GM18511 (cell line): ENCODE measurements around the gene GPN1.
"Not testable (repeated sequence)": the region's sequence is repeated elsewhere in the genome, so short reads cannot be mapped to it uniquely, and the experiment has no call there.

Source experiments
- ATAC-seq: cut with Tn5 transposase; IDR thresholded peaks from one replicate; pipeline ENCODE4 v1.9.1; 2021; ENCODE audit warnings: mild to moderate bottlenecking, moderate library complexity; ENCODE audit not compliant: unreplicated experiment

The GPN1 gene

GRCh38 chr2:27667446-27667845 is 38.6 kb downstream of the GPN1 start:
- no peak for ATAC-seq

GRCh38 chr2:27671235-27671634 is 42.4 kb downstream of the GPN1 start:
- no peak for ATAC-seq

DNA sequence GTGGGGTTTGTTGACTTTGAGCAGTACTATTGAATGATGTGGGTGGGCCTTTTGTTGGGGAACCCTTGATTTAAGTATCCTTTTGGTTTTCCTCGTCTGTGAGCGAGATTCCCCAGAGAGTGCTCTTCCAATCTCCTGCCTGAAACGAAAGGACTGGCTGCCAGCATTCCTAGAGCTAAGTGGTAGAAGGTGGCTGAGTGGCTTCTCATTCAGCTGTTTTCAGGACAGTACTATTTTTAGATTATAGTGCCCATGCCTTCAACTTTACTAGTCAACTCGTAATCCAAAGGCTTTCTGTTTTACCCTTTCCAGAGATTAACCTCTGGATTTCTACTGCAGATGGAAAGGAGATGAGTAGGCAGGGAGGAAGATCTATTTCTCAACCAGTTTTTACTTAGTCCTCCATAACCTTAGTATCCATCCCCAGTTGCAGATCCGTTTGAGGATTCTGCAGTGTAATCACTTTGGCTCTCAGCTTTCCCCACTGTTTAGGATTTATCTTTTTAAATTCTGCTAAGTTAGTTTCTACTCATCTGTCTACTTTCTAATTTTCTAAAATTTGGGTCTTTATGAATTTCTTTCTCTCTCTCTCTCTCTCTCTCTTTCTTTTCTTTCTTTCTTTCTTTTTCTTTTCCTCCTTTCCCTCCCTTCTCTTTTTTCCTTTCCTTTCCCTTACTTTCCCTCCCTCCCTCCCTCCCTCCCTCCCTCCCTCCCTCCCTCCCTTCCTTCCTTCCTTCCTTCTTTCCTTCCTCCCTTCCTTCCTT is 44.1 kb downstream of the GPN1 start:
- ATAC-seq, result no peak

DNA sequence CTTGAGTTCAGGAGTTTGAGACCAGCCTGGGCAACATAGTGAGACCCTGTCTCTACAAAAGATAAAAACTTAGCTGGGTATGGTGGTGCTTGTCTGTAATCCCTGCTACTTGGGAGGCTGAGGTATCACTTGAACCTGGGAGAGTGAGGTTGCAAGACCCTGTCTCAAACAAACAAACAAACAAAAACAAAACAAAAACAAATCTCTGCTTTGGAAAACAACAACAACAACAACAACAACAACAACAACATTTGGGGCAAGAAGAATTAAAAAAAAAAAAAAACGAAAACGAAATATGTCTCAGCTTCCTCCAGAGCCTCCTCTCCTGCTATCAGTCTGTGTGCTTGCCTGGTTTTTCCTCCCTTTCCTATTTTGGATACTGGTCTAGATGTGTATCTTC is 51.7 kb downstream of the GPN1 start:
- no peak for ATAC-seq

DNA sequence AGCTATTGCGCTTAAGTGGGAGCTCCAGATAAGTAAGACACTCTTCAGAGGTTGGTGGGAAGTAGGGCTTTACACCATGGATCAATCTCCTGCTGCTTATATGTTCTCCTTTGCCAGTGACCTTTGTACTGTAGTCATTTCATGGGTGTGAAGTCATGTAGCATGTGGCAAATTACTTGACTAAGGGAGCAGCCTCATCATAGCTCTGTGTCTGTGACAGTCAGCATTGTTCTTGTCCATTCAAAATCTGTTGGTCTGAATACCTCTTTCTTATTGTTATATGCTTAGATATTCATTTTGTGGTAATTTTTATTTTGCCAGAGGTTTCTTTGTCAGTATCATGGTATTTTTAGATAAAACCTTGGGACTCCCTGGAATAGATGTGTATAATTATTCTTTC is 53.0 kb downstream of the GPN1 start:
- no peak for ATAC-seq

DNA sequence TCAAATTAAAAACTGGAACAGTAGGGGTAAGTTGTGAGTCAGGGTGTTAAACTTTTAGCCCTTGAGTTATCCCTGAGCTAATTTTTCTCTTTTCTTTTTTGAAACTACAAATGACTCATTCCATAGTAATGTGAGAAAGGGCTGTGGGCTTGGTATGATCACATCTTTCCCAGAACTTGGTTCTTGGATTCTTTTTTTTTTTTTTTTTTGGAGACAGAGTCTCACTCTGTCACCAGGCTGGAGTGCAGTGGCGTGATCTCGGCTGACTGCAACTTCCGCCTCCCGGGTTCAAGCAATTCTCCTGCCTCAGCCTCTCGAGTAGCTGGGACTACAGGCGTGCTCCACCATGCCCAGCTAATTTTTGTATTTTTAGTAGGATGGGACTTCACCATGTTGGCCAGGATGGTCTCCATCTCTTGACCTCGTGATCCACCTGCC is 53.5 kb downstream of the GPN1 start:
- not testable (repeated sequence) for ATAC-seq

- peak; percentile 81 for ATAC-seq
Measured at GRCh38 chr2:27683390-27684071, 54.7 kb downstream of the GPN1 start.

DNA sequence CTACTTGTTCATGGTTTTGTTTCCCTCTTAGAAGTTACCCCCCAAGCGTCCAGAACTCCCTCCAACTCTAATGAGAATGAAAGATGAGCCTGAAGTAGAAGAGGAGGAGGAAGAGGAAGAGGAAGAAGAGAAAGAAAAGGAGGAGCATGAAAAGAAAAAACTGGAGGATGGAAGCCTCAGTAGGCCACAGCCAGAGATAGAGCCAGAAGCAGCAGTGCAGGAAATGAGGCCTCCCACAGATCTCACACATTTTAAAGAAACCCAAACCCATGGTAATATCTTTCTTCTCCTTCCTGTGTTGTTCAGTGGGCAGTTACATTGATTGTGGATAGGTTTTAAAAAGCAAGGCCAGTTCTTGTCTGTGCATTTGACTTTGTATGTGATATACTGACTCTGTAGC is 56.2 kb downstream of the GPN1 start:
- ATAC-seq, result not testable (repeated sequence)

- no peak for ATAC-seq
Measured at GRCh38 chr2:27685577-27685976, 56.7 kb downstream of the GPN1 start.

- ATAC-seq, result no peak
Measured at GRCh38 chr2:27687232-27687631, 58.4 kb downstream of the GPN1 start.

- no peak for ATAC-seq
Measured at GRCh38 chr2:27689424-27689823, 60.6 kb downstream of the GPN1 start.

GRCh38 chr2:27690052-27690451 is 61.2 kb downstream of the GPN1 start:
- ATAC-seq, result no peak

- no peak for ATAC-seq
Measured at GRCh38 chr2:27697660-27698059, 68.8 kb downstream of the GPN1 start.
